Neuronal stem cell (in vitro differentiated cells): ENCODE results near the gene CD151.
A peak's percentile ranks its signal among the peaks of the same experiment; 100 is the strongest.

Source experiments
- DNase-seq: peaks from one replicate; pipeline ENCODE4 v3.0.0-alpha.2; 2013; ENCODE audit warnings: low spot score
- H2AFZ ChIP-seq: one replicate; pipeline ENCODE4 v1.6.1; 2013; ENCODE audit warnings: mild to moderate bottlenecking, low read length, inconsistent platforms
- H2AK5ac ChIP-seq: 2 replicates; pipeline ENCODE4 v1.6.1; 2013; ENCODE audit warnings: low read depth, mild to moderate bottlenecking, inconsistent platforms, low read length, moderate library complexity, mixed read lengths
- H2BK120ac ChIP-seq: 2 replicates; pipeline ENCODE4 v1.6.1; 2013; ENCODE audit warnings: low read depth, mild to moderate bottlenecking, inconsistent platforms, low read length, moderate library complexity, mixed read lengths
- H2BK12ac ChIP-seq: one replicate; pipeline ENCODE4 v1.6.1; 2013; ENCODE audit warnings: low read length, inconsistent platforms
- H2BK15ac ChIP-seq: 2 replicates; pipeline ENCODE4 v1.6.1; 2013; ENCODE audit warnings: mild to moderate bottlenecking, low read length, inconsistent platforms, mixed read lengths
- H2BK5ac ChIP-seq: one replicate; pipeline ENCODE4 v1.6.1; 2013; ENCODE audit warnings: inconsistent platforms, mild to moderate bottlenecking, low read length, moderate library complexity
- H3K14ac ChIP-seq: one replicate; pipeline ENCODE4 v1.6.1; 2013; ENCODE audit warnings: low read length, inconsistent platforms
- H3K18ac ChIP-seq: 2 replicates; pipeline ENCODE4 v1.6.1; 2013; ENCODE audit warnings: low read length, inconsistent platforms
- H3K23ac ChIP-seq: 2 replicates; pipeline ENCODE4 v1.6.1; 2013; ENCODE audit warnings: low read depth, mild to moderate bottlenecking, mixed read lengths, low read length, inconsistent platforms; ENCODE audit not compliant: poor library complexity
- H3K27ac ChIP-seq: replicated peaks from 3 replicates; pipeline ENCODE4 v1.5.1; 2013; ENCODE audit warnings: low read length, inconsistent platforms
- H3K27me3 ChIP-seq, 3 experiments: 2 replicates each; pipeline ENCODE4 v1.6.1; 2013; ENCODE audit warnings: low read length in 3 of 3, mild to moderate bottlenecking in 2 of 3, inconsistent platforms in 1 of 3, low read depth in 1 of 3, mixed read lengths in 1 of 3, moderate library complexity in 1 of 3; ENCODE audit not compliant: control insufficient read depth in 3 of 3, insufficient read depth in 3 of 3
- H3K36me3 ChIP-seq, 2 donors: replicated peaks in 1 of 2; 2 replicates each; pipeline ENCODE4 v1.6.1; 2013; ENCODE audit warnings: low read length in 2 of 2; ENCODE audit not compliant: control insufficient read depth in 2 of 2, insufficient read depth in 2 of 2
- H3K4ac ChIP-seq: 2 replicates; pipeline ENCODE4 v1.6.1; 2013; ENCODE audit warnings: inconsistent platforms, mild to moderate bottlenecking, low read length, moderate library complexity
- H3K4me1 ChIP-seq, 2 donors: 1 replicate in 1 of 2; 2 replicates in 1 of 2; pipeline ENCODE4 v1.6.1; 2013; ENCODE audit warnings: low read length in 2 of 2, low read depth in 1 of 2; ENCODE audit not compliant: control insufficient read depth in 2 of 2, insufficient read depth in 1 of 2
- H3K4me2 ChIP-seq: one replicate; pipeline ENCODE4 v1.6.1; 2013; ENCODE audit warnings: mild to moderate bottlenecking, low read length, inconsistent platforms; ENCODE audit not compliant: insufficient read depth, poor library complexity, severe bottlenecking
- H3K4me3 ChIP-seq, 2 donors: 2 replicates each; pipeline ENCODE4 v1.5.1; 2013; ENCODE audit warnings: low read length in 2 of 2, mild to moderate bottlenecking in 2 of 2, inconsistent platforms in 1 of 2, moderate library complexity in 1 of 2
- H3K79me1 ChIP-seq: one replicate; pipeline ENCODE4 v1.6.1; 2013; ENCODE audit warnings: low read depth, mild to moderate bottlenecking, inconsistent platforms, low read length, moderate library complexity
- H3K9ac ChIP-seq: one replicate; pipeline ENCODE4 v1.6.1; 2013; ENCODE audit warnings: mild to moderate bottlenecking, low read depth, low read length, inconsistent platforms; ENCODE audit not compliant: poor library complexity
- H3K9me3 ChIP-seq, 2 donors: replicated peaks in 1 of 2; 2 replicates each; pipeline versions ENCODE3 to v1.6.1; 2013; ENCODE audit warnings: low read length in 2 of 2, mild to moderate bottlenecking in 2 of 2, inconsistent platforms in 1 of 2, low read depth in 1 of 2, mixed read lengths in 1 of 2, moderate library complexity in 1 of 2; ENCODE audit not compliant: control insufficient read depth in 2 of 2, insufficient read depth in 1 of 2
- H4K8ac ChIP-seq: one replicate; pipeline ENCODE4 v1.6.1; 2013; ENCODE audit warnings: low read depth, mild to moderate bottlenecking, inconsistent platforms, low read length, moderate library complexity
- H4K91ac ChIP-seq: one replicate; pipeline ENCODE4 v1.6.1; 2013; ENCODE audit warnings: low read length, low read depth, mild to moderate bottlenecking, inconsistent platforms; ENCODE audit not compliant: poor library complexity
- WGBS, 2 donors: extraction: QIAGEN DNeasy Blood & Tissue Kit; methylation state at CpG; one replicate each; pipeline ENCODE4 v1.1.7; 2013; ENCODE audit warnings: missing lambda C conversion rate in 2 of 2, mixed read lengths in 1 of 2; ENCODE audit not compliant: insufficient read length in 2 of 2, insufficient replicate concordance in 1 of 2; ENCODE audit errors: extremely low coverage in 2 of 2; 5-methylcytosine and 5-hydroxymethylcytosine counted together

Gene CD151

DNA sequence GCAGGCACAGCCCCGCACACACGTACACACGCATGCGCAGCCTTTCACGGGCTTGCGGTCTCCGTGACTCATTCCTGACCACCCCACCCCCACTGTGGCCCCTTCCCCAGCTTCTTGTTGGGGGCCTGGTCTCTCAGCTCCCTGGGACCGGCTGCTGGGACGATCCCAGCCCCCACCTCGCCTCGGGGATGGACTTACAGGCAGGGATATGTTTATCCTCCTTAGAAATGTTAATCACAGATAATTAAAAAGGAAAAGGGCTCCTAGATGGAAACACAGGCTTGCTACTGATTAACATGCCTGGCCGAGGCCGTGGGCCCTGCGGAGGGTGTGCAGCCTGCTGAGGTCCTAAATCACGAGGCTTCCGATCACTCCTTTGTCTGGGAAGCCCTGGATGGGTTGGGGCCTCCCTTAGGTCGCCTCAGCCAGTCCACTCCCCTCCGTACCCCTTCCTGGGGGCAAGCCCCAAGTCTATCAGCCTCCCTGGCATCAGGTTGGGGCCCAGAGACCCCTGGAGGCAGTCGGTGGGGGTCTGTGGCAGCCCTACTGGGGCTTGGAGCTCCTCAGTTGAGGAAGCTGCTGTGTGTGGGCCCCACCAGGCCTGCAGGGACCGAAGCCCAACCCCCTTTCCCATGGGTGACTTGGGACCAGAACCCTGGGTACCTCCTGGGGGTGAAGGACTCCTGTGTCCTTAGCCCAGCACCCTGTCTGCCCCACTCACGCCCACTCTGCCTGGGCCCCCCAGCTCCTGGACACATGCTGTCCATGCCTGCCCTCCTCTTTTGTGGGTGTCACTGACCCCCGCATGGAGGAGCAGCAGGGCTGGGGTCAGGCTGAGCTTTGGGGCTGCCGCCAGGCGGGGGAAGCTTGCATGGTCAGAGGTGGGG, 30.5 kb downstream of the CD151 start:
- Histone ChIP-seq H4K8ac (peak overlapping the region; percentile 92), H2BK5ac (peak overlapping the region; percentile 75), H3K27me3 (no peaks in the 10 kb centered on the region), H3K9ac (peak overlapping the region; percentile 70), H3K14ac (peak overlapping the region; percentile 89), H3K79me1 (peaks cover 13% of the 10 kb centered on the region), H2AFZ (no peak overlapping the region), H4K91ac (peak overlapping the region; percentile 30), H2BK15ac (peak overlapping the region; percentile 6), H3K4ac (peak overlapping the region; percentile 53), H3K23ac (peak overlapping the region; percentile 67), H3K4me1 (peaks cover 7 to 13% of the 10 kb centered on the region in 2 donors), H2BK120ac (no peak overlapping the region), H2AK5ac (peak overlapping the region; percentile 98), H3K27ac (no peak overlapping the region), H3K4me2 (no peak overlapping the region), H2BK12ac (peak overlapping the region; percentile 84), H3K9me3 (no peaks in the 10 kb centered on the region), H3K4me3 (no peak overlapping the region), H3K18ac (peak overlapping the region; percentile 94), H3K36me3 (peaks cover 0 to 33% of the 10 kb centered on the region in 2 donors)
- no peak for DNase-seq
- no CpG with 5 or more reads among the region's 24 CpGs for WGBS, 2 donors

DNA sequence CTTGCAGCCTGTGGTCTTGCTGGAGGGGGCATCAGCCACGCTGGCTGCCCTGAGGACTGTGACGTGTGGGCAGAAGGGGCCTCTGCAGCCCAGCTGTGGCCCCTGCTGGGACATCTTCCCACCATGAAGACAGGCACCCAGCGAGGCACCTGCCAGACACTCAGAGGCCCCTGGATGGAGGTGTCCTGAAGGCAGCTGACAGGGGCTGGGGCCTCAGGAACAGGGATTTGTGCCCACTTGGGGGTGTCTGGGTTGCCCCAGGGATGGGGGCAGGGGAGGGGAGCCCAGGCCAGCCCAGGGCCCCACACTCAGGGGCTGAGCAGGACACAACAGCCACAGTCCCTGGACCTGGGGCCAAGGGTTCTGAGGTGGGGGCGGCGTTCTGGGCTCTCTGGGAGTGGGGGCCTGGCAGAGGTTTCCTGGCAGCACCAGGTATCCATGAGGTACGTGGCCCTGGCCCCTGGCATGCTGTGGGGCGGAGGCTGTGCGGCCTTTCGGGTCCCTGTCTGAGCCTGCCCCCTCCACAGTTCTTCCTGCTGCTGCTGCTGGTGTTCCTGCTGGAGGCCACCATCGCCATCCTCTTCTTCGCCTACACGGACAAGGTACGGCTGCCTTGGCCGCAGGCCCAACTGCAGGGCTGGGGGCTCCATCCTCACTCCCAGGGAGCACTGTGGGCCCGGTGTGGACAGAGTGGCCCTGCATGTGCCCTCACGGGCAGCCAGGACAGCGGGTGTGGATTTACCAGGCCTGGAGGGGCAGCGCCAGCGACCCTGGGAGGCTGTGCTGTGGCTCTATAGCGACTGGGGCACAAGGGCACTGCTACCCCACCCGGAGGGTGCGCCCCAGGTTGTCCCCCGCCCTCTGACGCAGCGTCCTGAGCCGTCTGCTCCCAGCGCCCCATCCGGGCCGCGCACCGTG, 31.4 kb downstream of the CD151 start:
- DNase-seq, result no peak
- WGBS, 2 donors, result no CpG with 5 or more reads among the region's 31 CpGs
- Histone ChIP-seq H2AFZ (no peak overlapping the region), H2BK120ac (no peak overlapping the region), H3K9me3 (no peaks in the 10 kb centered on the region), H2BK5ac (peak overlapping the region; percentile 75), H3K4me2 (no peak overlapping the region), H2BK15ac (no peak overlapping the region), H3K79me1 (peaks cover 10% of the 10 kb centered on the region), H3K4ac (no peak overlapping the region), H4K8ac (no peak overlapping the region), H3K27me3 (no peaks in the 10 kb centered on the region), H3K27ac (no peak overlapping the region), H3K4me1 (peaks cover 7 to 13% of the 10 kb centered on the region in 2 donors), H3K23ac (peak overlapping the region; percentile 43), H3K18ac (peak overlapping the region; percentile 80), H3K4me3 (no peak overlapping the region), H2AK5ac (peak overlapping the region; percentile 98), H3K9ac (no peak overlapping the region), H4K91ac (no peak overlapping the region), H2BK12ac (no peak overlapping the region), H3K36me3 (peaks cover 4 to 41% of the 10 kb centered on the region in 2 donors), H3K14ac (peak overlapping the region; percentile 3)

DNA sequence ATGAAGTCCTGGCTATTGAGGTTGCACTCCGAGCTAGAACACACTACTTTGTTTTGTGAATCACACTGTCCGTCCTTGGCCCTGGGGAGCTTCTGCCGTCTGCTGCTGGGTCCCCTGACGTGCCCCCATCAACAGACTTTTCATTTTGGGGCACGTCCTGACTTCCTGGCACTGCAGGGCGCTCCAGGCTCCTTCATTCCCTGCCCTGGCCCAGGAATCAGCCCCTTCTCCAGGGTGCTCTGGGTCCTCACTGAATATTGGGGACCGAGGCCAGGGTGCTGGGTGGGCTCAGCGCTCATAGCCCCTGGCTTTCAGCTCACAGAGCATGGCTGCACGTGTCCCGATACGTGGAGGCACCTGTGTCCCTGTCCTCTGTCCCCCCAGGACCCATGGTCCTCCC, 32.1 kb downstream of the CD151 start:
- no peak overlapping the region for H3K14ac ChIP-seq
- no peak overlapping the region for H2BK12ac ChIP-seq
- H2BK120ac ChIP-seq, result no peak overlapping the region
- no peak overlapping the region for H3K4me3 ChIP-seq
- H2BK5ac ChIP-seq, result no peak overlapping the region
- H4K8ac ChIP-seq, result no peak overlapping the region
- H2BK15ac ChIP-seq, result no peak overlapping the region
- peaks cover 5% of the 10 kb centered on the region for H3K79me1 ChIP-seq
- no peak overlapping the region for H3K23ac ChIP-seq
- no peak overlapping the region for H3K27ac ChIP-seq
- peak overlapping the region; percentile 44 for H3K9ac ChIP-seq
- H3K36me3 ChIP-seq, result peaks cover 4 to 43% of the 10 kb centered on the region in 2 donors
- WGBS, 2 donors, result no CpG with 5 or more reads among the region's 11 CpGs
- H3K18ac ChIP-seq, result peak overlapping the region; percentile 28
- no peak for DNase-seq
- no peak overlapping the region for H4K91ac ChIP-seq
- no peak overlapping the region for H2AK5ac ChIP-seq
- H3K4me2 ChIP-seq, result no peak overlapping the region
- no peak overlapping the region for H3K4ac ChIP-seq
- no peak overlapping the region for H2AFZ ChIP-seq
- no peaks in the 10 kb centered on the region for H3K27me3 ChIP-seq
- H3K4me1 ChIP-seq, result peaks cover 7 to 14% of the 10 kb centered on the region in 2 donors
- H3K9me3 ChIP-seq, result no peaks in the 10 kb centered on the region
